HFFc6 (cell line): Measurements from ENCODE around the gene DGAT2. TPM values are rescaled to one million over a fixed set of nuclear protein-coding genes. Genes with fewer than 3 reads are reported as not detected.

Experiments
- DNase-seq: peaks from one replicate; pipeline ENCODE4 v3.0.0-alpha.2; 2018
- H3K27ac Mint-ChIP-seq: 2 replicates; pipeline ENCODE4 v1.8.0; 2020; ENCODE audit warnings: mild to moderate bottlenecking, mixed read lengths
- H3K27me3 Mint-ChIP-seq: 2 replicates; pipeline ENCODE4 v1.8.0; 2021; ENCODE audit warnings: mild to moderate bottlenecking, moderate library complexity, mixed read lengths; ENCODE audit not compliant: insufficient read depth
- H3K36me3 Mint-ChIP-seq: 2 replicates; pipeline ENCODE4 v1.8.0; 2021; ENCODE audit warnings: low read depth, mixed read lengths
- H3K4me1 Mint-ChIP-seq: 2 replicates; pipeline ENCODE4 v1.8.0; 2020; ENCODE audit warnings: low read depth, mixed read lengths
- H3K4me3 Mint-ChIP-seq: 2 replicates; pipeline ENCODE4 v1.8.0; 2020; ENCODE audit warnings: mild to moderate bottlenecking, moderate library complexity, mixed read lengths
- H3K9me3 Mint-ChIP-seq: 2 replicates; pipeline ENCODE4 v1.8.0; 2020; ENCODE audit warnings: mild to moderate bottlenecking, mixed read lengths
- CTCF ChIP-seq: fragments of 200-600 bp; sonication (generic); IDR thresholded peaks from 2 replicates; pipeline ENCODE4 v1.5.0; 2021; ENCODE audit warnings: antibody characterized with exemption, mild to moderate bottlenecking
- total RNA-seq, 6 experiments: library from RNA; stranded (reverse); fragmentation: NEBNext Ultra II Directional; extraction: Animal tissue kit (Norgen Biotek cat#: 25700); gene quantifications; 2 replicates in 1 of 6; 3 replicates in 5 of 6; pipeline ENCODE4 v1.2.3, GENCODE V29; 2021

Gene DGAT2
- total RNA-seq, 6 experiments from 2014 or later, result 0.23 to 0.55 (median 0.36) TPM

GRCh38 chr11:75785187-75785586 lies 16.6 kb downstream of the DGAT2 start:
- Mint-ChIP-seq H3K4me3 (no peak overlapping the region), H3K27me3 (peaks cover 17% of the 10 kb centered on the region), H3K4me1 (no peaks in the 10 kb centered on the region; the same call in 1 of the 2 replicates)

GRCh38 chr11:75786101-75786736 lies 17.6 kb downstream of the DGAT2 start:
- TF ChIP-seq CTCF, result no peak
- H3K4me1 Mint-ChIP-seq, result peaks cover 6% of the 10 kb centered on the region
- H3K27me3 Mint-ChIP-seq, result peaks cover 23% of the 10 kb centered on the region
- no peaks in the 10 kb centered on the region for H3K36me3 Mint-ChIP-seq
- H3K4me3 Mint-ChIP-seq, result no peak overlapping the region
- no peak for DNase-seq
- no peaks in the 10 kb centered on the region for H3K9me3 Mint-ChIP-seq
- no peak overlapping the region for H3K27ac Mint-ChIP-seq

More at GRCh38 chr11:75785187-75785586, 16.6 kb downstream of the DGAT2 start:
- no peak overlapping the region for H3K27ac Mint-ChIP-seq
- DNase-seq, result no peak
- H3K9me3 Mint-ChIP-seq, result no peaks in the 10 kb centered on the region
- H3K36me3 Mint-ChIP-seq, result no peaks in the 10 kb centered on the region
- no peak for TF ChIP-seq CTCF

- no peak overlapping the region for H3K4me3 Mint-ChIP-seq
- DNase-seq, result no peak
Observed at GRCh38 chr11:75789521-75789920, 20.9 kb downstream of the DGAT2 start.

GRCh38 chr11:75790986-75791385 lies 22.4 kb downstream of the DGAT2 start:
- peaks cover 24% of the 10 kb centered on the region for H3K27me3 Mint-ChIP-seq

More at GRCh38 chr11:75789521-75789920, 20.9 kb downstream of the DGAT2 start:
- no peak for TF ChIP-seq CTCF
- no peak overlapping the region for H3K27ac Mint-ChIP-seq
- H3K36me3 Mint-ChIP-seq, result no peaks in the 10 kb centered on the region
- H3K27me3 Mint-ChIP-seq, result peaks cover 28% of the 10 kb centered on the region
- peaks cover 10% of the 10 kb centered on the region; the same call in 1 of the 2 replicates for H3K4me1 Mint-ChIP-seq
- H3K9me3 Mint-ChIP-seq, result no peaks in the 10 kb centered on the region

GRCh38 chr11:75792127-75792731 lies 23.7 kb downstream of the DGAT2 start:
- Mint-ChIP-seq H3K4me1 (peaks cover 22% of the 10 kb centered on the region), H3K27ac (no peak overlapping the region), H3K9me3 (no peaks in the 10 kb centered on the region), H3K36me3 (no peaks in the 10 kb centered on the region), H3K27me3 (peaks cover 24% of the 10 kb centered on the region), H3K4me3 (no peak overlapping the region)
- no peak for DNase-seq
- no peak for TF ChIP-seq CTCF

More at GRCh38 chr11:75790986-75791385, 22.4 kb downstream of the DGAT2 start:
- H3K4me1 Mint-ChIP-seq, result peaks cover 19% of the 10 kb centered on the region; the same call in 1 of the 2 replicates
- no peak for DNase-seq
- H3K27ac Mint-ChIP-seq, result no peak overlapping the region
- no peaks in the 10 kb centered on the region for H3K36me3 Mint-ChIP-seq
- H3K9me3 Mint-ChIP-seq, result no peaks in the 10 kb centered on the region
- no peak for TF ChIP-seq CTCF
- no peak overlapping the region for H3K4me3 Mint-ChIP-seq
